ENCODE measurements around the gene ZNF569.

Gene ZNF569

GRCh38 chr19:37466798-37467607 is at the start of gene ZNF569:
ZNF569 (minus strand) TSS chr19:37467444; CDS start chr19:37444921, 22,523 bp downstream.
- Histone ChIP-seq H3K4me3 (ENCODE audit: low read depth, low read length) (peak within 1 kb of the TSS; percentile 97), H3K36me3 (ENCODE audit: insufficient read depth, low read length) (peaks cover 27% of the 10 kb centered on the region), H3K27me3 (ENCODE audit: insufficient read depth, low read length) (no peaks in the 10 kb centered on the region), H2AFZ (ENCODE audit: low read length, unreplicated experiment) (peak within 1 kb of the TSS; percentile 94), H3K4me1 (ENCODE audit: control insufficient read depth, insufficient read depth, low read length, unreplicated experiment) (peaks cover 12% of the 10 kb centered on the region), H3K27ac (ENCODE audit: low read depth, low read length) (peak within 1 kb of the TSS; percentile 52), H3K79me2 (ENCODE audit: control insufficient read depth, insufficient read depth, low read length, unreplicated experiment) (peaks cover 10% of the 10 kb centered on the region)

- no peaks in the 10 kb centered on the region for H3K79me2 ChIP-seq (ENCODE audit: control insufficient read depth, insufficient read depth, low read length, unreplicated experiment)
- no peak overlapping the region for H3K27ac ChIP-seq (ENCODE audit: low read depth, low read length)
- H2AFZ ChIP-seq (ENCODE audit: low read length, unreplicated experiment) = no peak overlapping the region
- peaks cover 33% of the 10 kb centered on the region for H3K36me3 ChIP-seq (ENCODE audit: insufficient read depth, low read length)
- H3K27me3 ChIP-seq (ENCODE audit: insufficient read depth, low read length) = no peaks in the 10 kb centered on the region
- H3K4me3 ChIP-seq (ENCODE audit: low read depth, low read length) = no peak overlapping the region
- H3K4me1 ChIP-seq (ENCODE audit: control insufficient read depth, insufficient read depth, low read length, unreplicated experiment) = peaks cover 4% of the 10 kb centered on the region
Observed at GRCh38 chr19:37513397-37513796, 46.2 kb upstream of the ZNF569 start.

- H3K27me3 ChIP-seq (ENCODE audit: insufficient read depth, low read length) = no peaks in the 10 kb centered on the region
- H3K79me2 ChIP-seq (ENCODE audit: control insufficient read depth, insufficient read depth, low read length, unreplicated experiment) = peaks cover 10% of the 10 kb centered on the region
- peaks cover 27% of the 10 kb centered on the region for H3K36me3 ChIP-seq (ENCODE audit: insufficient read depth, low read length)
- no peak overlapping the region for H3K4me3 ChIP-seq (ENCODE audit: low read depth, low read length)
- no peak overlapping the region for H3K27ac ChIP-seq (ENCODE audit: low read depth, low read length)
- no peak overlapping the region for H2AFZ ChIP-seq (ENCODE audit: low read length, unreplicated experiment)
- peaks cover 4% of the 10 kb centered on the region for H3K4me1 ChIP-seq (ENCODE audit: control insufficient read depth, insufficient read depth, low read length, unreplicated experiment)
Observed at GRCh38 chr19:37511821-37512220, 44.6 kb upstream of the ZNF569 start.

- Histone ChIP-seq H3K27me3 (ENCODE audit: insufficient read depth, low read length) (no peaks in the 10 kb centered on the region), H3K79me2 (ENCODE audit: control insufficient read depth, insufficient read depth, low read length, unreplicated experiment) (peaks cover 10% of the 10 kb centered on the region), H3K4me3 (ENCODE audit: low read depth, low read length) (no peak overlapping the region), H3K4me1 (ENCODE audit: control insufficient read depth, insufficient read depth, low read length, unreplicated experiment) (peaks cover 4% of the 10 kb centered on the region), H3K27ac (ENCODE audit: low read depth, low read length) (no peak overlapping the region), H3K36me3 (ENCODE audit: insufficient read depth, low read length) (peaks cover 27% of the 10 kb centered on the region), H2AFZ (ENCODE audit: low read length, unreplicated experiment) (no peak overlapping the region)
Observed at GRCh38 chr19:37511186-37511585, 43.9 kb upstream of the ZNF569 start.

GRCh38 chr19:37507167-37507464 is 39.9 kb upstream of the ZNF569 start:
- H3K27ac ChIP-seq (ENCODE audit: low read depth, low read length) = no peak overlapping the region
- peak overlapping the region; percentile 60 for H2AFZ ChIP-seq (ENCODE audit: low read length, unreplicated experiment)
- H3K27me3 ChIP-seq (ENCODE audit: insufficient read depth, low read length) = no peaks in the 10 kb centered on the region
- H3K36me3 ChIP-seq (ENCODE audit: insufficient read depth, low read length) = peaks cover 8% of the 10 kb centered on the region; the same call in 1 of the 2 replicates
- peak overlapping the region; percentile 85 for H3K4me3 ChIP-seq (ENCODE audit: low read depth, low read length)
- no peaks in the 10 kb centered on the region for H3K4me1 ChIP-seq (ENCODE audit: control insufficient read depth, insufficient read depth, low read length, unreplicated experiment)
- H3K79me2 ChIP-seq (ENCODE audit: control insufficient read depth, insufficient read depth, low read length, unreplicated experiment) = peaks cover 10% of the 10 kb centered on the region

GRCh38 chr19:37506387-37507166 is 39.3 kb upstream of the ZNF569 start, which contains the start of gene ZNF793:
ZNF793 (plus strand) TSS chr19:37506939; CDS start chr19:37523440, 16,501 bp downstream.
- Histone ChIP-seq H3K4me3 (ENCODE audit: low read depth, low read length) (peak within 1 kb of the TSS; percentile 85), H3K36me3 (ENCODE audit: insufficient read depth, low read length) (peaks cover 8% of the 10 kb centered on the region; the same call in 1 of the 2 replicates), H3K79me2 (ENCODE audit: control insufficient read depth, insufficient read depth, low read length, unreplicated experiment) (peaks cover 10% of the 10 kb centered on the region), H2AFZ (ENCODE audit: low read length, unreplicated experiment) (peak within 1 kb of the TSS; percentile 60), H3K27me3 (ENCODE audit: insufficient read depth, low read length) (no peaks in the 10 kb centered on the region), H3K4me1 (ENCODE audit: control insufficient read depth, insufficient read depth, low read length, unreplicated experiment) (no peaks in the 10 kb centered on the region), H3K27ac (ENCODE audit: low read depth, low read length) (peak within 1 kb of the TSS; percentile 75)

- Histone ChIP-seq H3K4me3 (ENCODE audit: low read depth, low read length) (peak overlapping the region; percentile 85), H3K27me3 (ENCODE audit: insufficient read depth, low read length) (no peaks in the 10 kb centered on the region), H2AFZ (ENCODE audit: low read length, unreplicated experiment) (peak overlapping the region; percentile 60), H3K27ac (ENCODE audit: low read depth, low read length) (peak overlapping the region; percentile 75), H3K4me1 (ENCODE audit: control insufficient read depth, insufficient read depth, low read length, unreplicated experiment) (no peaks in the 10 kb centered on the region), H3K36me3 (ENCODE audit: insufficient read depth, low read length) (peaks cover 5% of the 10 kb centered on the region; the same call in 1 of the 2 replicates), H3K79me2 (ENCODE audit: control insufficient read depth, insufficient read depth, low read length, unreplicated experiment) (peaks cover 10% of the 10 kb centered on the region)
Observed at GRCh38 chr19:37505958-37506386, 38.7 kb upstream of the ZNF569 start.

- no peak overlapping the region for H2AFZ ChIP-seq (ENCODE audit: low read length, unreplicated experiment)
- H3K27me3 ChIP-seq (ENCODE audit: insufficient read depth, low read length) = no peaks in the 10 kb centered on the region
- no peaks in the 10 kb centered on the region for H3K79me2 ChIP-seq (ENCODE audit: control insufficient read depth, insufficient read depth, low read length, unreplicated experiment)
- H3K27ac ChIP-seq (ENCODE audit: low read depth, low read length) = no peak overlapping the region
- H3K4me1 ChIP-seq (ENCODE audit: control insufficient read depth, insufficient read depth, low read length, unreplicated experiment) = no peaks in the 10 kb centered on the region
- no peak overlapping the region for H3K4me3 ChIP-seq (ENCODE audit: low read depth, low read length)
- no peaks in the 10 kb centered on the region; the same call in 1 of the 2 replicates for H3K36me3 ChIP-seq (ENCODE audit: insufficient read depth, low read length)
Observed at GRCh38 chr19:37492213-37492612, 25.0 kb upstream of the ZNF569 start.

GRCh38 chr19:37484406-37485168 is 17.3 kb upstream of the ZNF569 start:
- H3K4me1 ChIP-seq (ENCODE audit: control insufficient read depth, insufficient read depth, low read length, unreplicated experiment) = no peaks in the 10 kb centered on the region
- no peaks in the 10 kb centered on the region for H3K79me2 ChIP-seq (ENCODE audit: control insufficient read depth, insufficient read depth, low read length, unreplicated experiment)
- H3K4me3 ChIP-seq (ENCODE audit: low read depth, low read length) = no peak overlapping the region
- H2AFZ ChIP-seq (ENCODE audit: low read length, unreplicated experiment) = no peak overlapping the region
- H3K27ac ChIP-seq (ENCODE audit: low read depth, low read length) = no peak overlapping the region
- H3K27me3 ChIP-seq (ENCODE audit: insufficient read depth, low read length) = no peaks in the 10 kb centered on the region
- peaks cover 41% of the 10 kb centered on the region for H3K36me3 ChIP-seq (ENCODE audit: insufficient read depth, low read length)

- Histone ChIP-seq H3K4me1 (ENCODE audit: control insufficient read depth, insufficient read depth, low read length, unreplicated experiment) (peaks cover 9% of the 10 kb centered on the region), H3K36me3 (ENCODE audit: insufficient read depth, low read length) (peaks cover 29% of the 10 kb centered on the region), H2AFZ (ENCODE audit: low read length, unreplicated experiment) (no peak overlapping the region), H3K27ac (ENCODE audit: low read depth, low read length) (no peak overlapping the region), H3K79me2 (ENCODE audit: control insufficient read depth, insufficient read depth, low read length, unreplicated experiment) (peaks cover 7% of the 10 kb centered on the region), H3K27me3 (ENCODE audit: insufficient read depth, low read length) (no peaks in the 10 kb centered on the region), H3K4me3 (ENCODE audit: low read depth, low read length) (no peak overlapping the region)
Observed at GRCh38 chr19:37472165-37472564, 4.9 kb upstream of the ZNF569 start.

All from ACC112 (cell line).